Muscle of leg (tissue), 11 donors: Measurements from ENCODE around the gene IMMP2L. TPM values are rescaled to one million over a fixed set of nuclear protein-coding genes. Genes with fewer than 3 reads are reported as not detected.

ENCODE experiments used
- DNase-seq: peaks from one replicate; pipeline ENCODE4 v3.0.0; 2013
- H3K27ac ChIP-seq: one replicate; pipeline ENCODE4 v1.5.1; 2013; ENCODE audit warnings: mild to moderate bottlenecking, low read length, control low read depth
- H3K27me3 ChIP-seq: one replicate; pipeline ENCODE4 v1.6.1; 2013; ENCODE audit warnings: low read length; ENCODE audit not compliant: control insufficient read depth, insufficient read depth
- H3K36me3 ChIP-seq: one replicate; pipeline ENCODE4 v1.6.1; 2013; ENCODE audit warnings: low read length; ENCODE audit not compliant: control insufficient read depth, insufficient read depth
- H3K4me1 ChIP-seq: one replicate; pipeline ENCODE4 v1.6.1; 2013; ENCODE audit warnings: low read length; ENCODE audit not compliant: control insufficient read depth, insufficient read depth
- H3K4me3 ChIP-seq: one replicate; pipeline ENCODE4 v1.5.1; 2013; ENCODE audit warnings: low read length, control low read depth
- H3K9me3 ChIP-seq: replicated peaks from 2 replicates; pipeline ENCODE4 v1.6.1; 2013; ENCODE audit warnings: low read depth, low read length; ENCODE audit not compliant: control insufficient read depth
- WGBS: methylation state at CpG from one replicate; pipeline ENCODE4 v1.1.5; 2013; ENCODE audit warnings: missing lambda C conversion rate; ENCODE audit not compliant: insufficient coverage; 5-methylcytosine and 5-hydroxymethylcytosine counted together
- polyA plus RNA-seq, 8 donors: library from polyadenylated mRNA; unstranded; fragments of 120-200 nt; gene quantifications; one replicate each; pipeline versions ENCODE4 v1.2.1 to v1.2.3, GENCODE V29; 2013; ENCODE audit warnings: inconsistent platforms in 1 of 8, low replicate concordance in 1 of 8; ENCODE audit not compliant: insufficient read length in 8 of 8, insufficient read depth in 1 of 8
- total RNA-seq: library from RNA; stranded (reverse); fragments of 120-200 nt; gene quantifications from one replicate; pipeline ENCODE4 v1.2.4, GENCODE V29; 2013

The IMMP2L gene
- total and polyA plus RNA-seq, 9 donors, result 15.0 to 20.4 (median 17.1) TPM

- Histone ChIP-seq H3K27ac (no peak overlapping the region), H3K36me3 (no peaks in the 10 kb centered on the region), H3K9me3 (no peaks in the 10 kb centered on the region), H3K27me3 (no peaks in the 10 kb centered on the region), H3K4me3 (no peak overlapping the region), H3K4me1 (no peaks in the 10 kb centered on the region)
- no peak for DNase-seq
- 97% methylated on average over 3 of the region's 4 CpGs for WGBS
These were observed 505.2 kb downstream of the IMMP2L start for GRCh38 chr7:111057066-111057465.

- Histone ChIP-seq H3K36me3 (no peaks in the 10 kb centered on the region), H3K9me3 (no peaks in the 10 kb centered on the region), H3K4me3 (no peak overlapping the region), H3K27ac (no peak overlapping the region), H3K4me1 (no peaks in the 10 kb centered on the region), H3K27me3 (no peaks in the 10 kb centered on the region)
- no CpG with 5 or more reads among the region's 2 CpGs for WGBS
- DNase-seq, result no peak
These were observed 505.9 kb downstream of the IMMP2L start for GRCh38 chr7:111056371-111056770.

GRCh38 chr7:111053035-111053434, 509.3 kb downstream of the IMMP2L start:
- Histone ChIP-seq H3K27me3 (no peaks in the 10 kb centered on the region), H3K36me3 (no peaks in the 10 kb centered on the region), H3K4me1 (no peaks in the 10 kb centered on the region), H3K27ac (no peak overlapping the region), H3K9me3 (no peaks in the 10 kb centered on the region), H3K4me3 (no peak overlapping the region)
- 60% methylated on average over 1 of the region's 2 CpGs for WGBS
- DNase-seq, result no peak

- Histone ChIP-seq H3K9me3 (no peaks in the 10 kb centered on the region), H3K4me3 (no peak overlapping the region), H3K36me3 (no peaks in the 10 kb centered on the region), H3K27ac (no peak overlapping the region), H3K27me3 (no peaks in the 10 kb centered on the region), H3K4me1 (no peaks in the 10 kb centered on the region)
- no CpG with 5 or more reads among the region's 1 CpG for WGBS
- DNase-seq, result no peak
These were observed 510.5 kb downstream of the IMMP2L start for GRCh38 chr7:111051832-111052231.

- H3K9me3 ChIP-seq, result no peaks in the 10 kb centered on the region
- DNase-seq, result no peak
- no peaks in the 10 kb centered on the region for H3K4me1 ChIP-seq
- H3K36me3 ChIP-seq, result no peaks in the 10 kb centered on the region
- WGBS, result no CpG with 5 or more reads among the region's 2 CpGs
- no peak overlapping the region for H3K4me3 ChIP-seq
- H3K27ac ChIP-seq, result no peak overlapping the region
- no peaks in the 10 kb centered on the region for H3K27me3 ChIP-seq
These were observed 511.3 kb downstream of the IMMP2L start for GRCh38 chr7:111050875-111051416.

GRCh38 chr7:111049971-111050680, 512.2 kb downstream of the IMMP2L start:
- no peaks in the 10 kb centered on the region for H3K36me3 ChIP-seq
- no CpG with 5 or more reads among the region's 7 CpGs for WGBS
- peaks cover 2% of the 10 kb centered on the region for H3K4me1 ChIP-seq
- no peak overlapping the region for H3K27ac ChIP-seq
- H3K4me3 ChIP-seq, result no peak overlapping the region
- H3K9me3 ChIP-seq, result no peaks in the 10 kb centered on the region
- DNase-seq, result peak; percentile 26
- no peaks in the 10 kb centered on the region for H3K27me3 ChIP-seq

GRCh38 chr7:111047595-111047994, 514.7 kb downstream of the IMMP2L start:
- no peak for DNase-seq
- WGBS, result no CpG with 5 or more reads among the region's 4 CpGs
- H3K27me3 ChIP-seq, result no peaks in the 10 kb centered on the region
- H3K4me3 ChIP-seq, result no peak overlapping the region
- no peaks in the 10 kb centered on the region for H3K9me3 ChIP-seq
- H3K36me3 ChIP-seq, result no peaks in the 10 kb centered on the region
- H3K27ac ChIP-seq, result no peak overlapping the region
- H3K4me1 ChIP-seq, result peaks cover 2% of the 10 kb centered on the region

- DNase-seq, result peak; percentile 76
- no peaks in the 10 kb centered on the region for H3K27me3 ChIP-seq
- no peaks in the 10 kb centered on the region for H3K9me3 ChIP-seq
- peak overlapping the region; percentile 26 for H3K27ac ChIP-seq
- peaks cover 2% of the 10 kb centered on the region for H3K4me1 ChIP-seq
- no peak overlapping the region for H3K4me3 ChIP-seq
- H3K36me3 ChIP-seq, result no peaks in the 10 kb centered on the region
These were observed 516.8 kb downstream of the IMMP2L start for GRCh38 chr7:111045449-111045848.

GRCh38 chr7:111043561-111043960, 518.7 kb downstream of the IMMP2L start:
- Histone ChIP-seq H3K36me3 (no peaks in the 10 kb centered on the region), H3K4me3 (no peak overlapping the region), H3K9me3 (no peaks in the 10 kb centered on the region), H3K27me3 (no peaks in the 10 kb centered on the region), H3K4me1 (peaks cover 2% of the 10 kb centered on the region), H3K27ac (no peak overlapping the region)
- WGBS, result no CpG with 5 or more reads among the region's 1 CpG
- no peak for DNase-seq

- Histone ChIP-seq H3K4me3 (no peak overlapping the region), H3K36me3 (no peaks in the 10 kb centered on the region), H3K4me1 (peaks cover 2% of the 10 kb centered on the region), H3K27ac (no peak overlapping the region), H3K27me3 (no peaks in the 10 kb centered on the region), H3K9me3 (no peaks in the 10 kb centered on the region)
- DNase-seq, result no peak
- no CpG with 5 or more reads among the region's 2 CpGs for WGBS
These were observed 519.5 kb downstream of the IMMP2L start for GRCh38 chr7:111042842-111043241.
